Measurements from ENCODE around the gene NLK. TPM values are rescaled to one million over a fixed set of nuclear protein-coding genes. Genes with fewer than 3 reads are reported as not detected.
A peak's percentile ranks its signal among the peaks of the same experiment; 100 is the strongest.

Gene NLK
- total and polyA plus RNA-seq, 10 of the 15 experiments (the other 5 are each of a cell fraction or from before 2014, with no cell fraction given): 5.0 to 22.9 (median 15.0) TPM

DNA sequence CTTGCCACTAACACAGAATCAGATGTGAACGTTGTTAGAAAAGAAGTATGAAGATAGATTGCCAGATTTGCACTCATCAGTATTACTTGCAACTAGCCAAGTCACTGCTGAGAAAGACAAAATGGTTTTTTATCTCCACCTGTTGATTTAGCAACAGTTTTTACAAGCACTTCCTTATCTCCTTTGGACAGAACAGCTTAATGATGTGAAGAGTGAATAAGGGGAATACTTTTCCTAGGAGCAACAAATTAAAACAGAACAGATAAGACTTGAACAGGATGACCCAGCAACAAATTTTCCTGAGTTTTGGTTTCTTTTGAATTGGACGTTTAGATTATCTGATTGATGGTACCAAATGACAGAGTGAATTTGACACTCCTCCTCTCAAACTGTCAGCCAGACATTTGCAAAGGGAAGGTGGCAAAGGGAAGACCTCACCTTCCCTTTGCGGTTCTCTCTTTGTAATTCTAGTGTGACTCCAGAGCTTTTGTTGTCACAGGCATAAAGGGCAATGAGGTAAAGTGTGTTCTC is 130.6 kb downstream of the NLK start:
- Histone ChIP-seq H3K4me2 (ENCODE audit: control insufficient read depth, insufficient read depth) (no peak overlapping the region), H3K9ac (ENCODE audit: control insufficient read depth, insufficient read depth, low read length) (no peak overlapping the region), H4K20me1 (ENCODE audit: control insufficient read depth, insufficient read depth) (no peaks in the 10 kb centered on the region), H3K36me3 (ENCODE audit: control insufficient read depth in 2 of 2, insufficient read depth in 2 of 2, low read length in 1 of 2) (peaks cover 0 to 5% of the 10 kb centered on the region in 2 experiments; a peak in 2 of 4 replicates), H3K4me3 (no peak overlapping the region), H3K9me3 (replicated peaks; ENCODE audit: control insufficient read depth, insufficient read depth, low read length) (no peaks in the 10 kb centered on the region), H3K79me2 (ENCODE audit: control insufficient read depth, insufficient read depth, low read length) (no peaks in the 10 kb centered on the region), H3K4me1 (ENCODE audit: control insufficient read depth, insufficient read depth, low read length) (no peaks in the 10 kb centered on the region), H2AFZ (ENCODE audit: control insufficient read depth, low read depth, low read length) (no peak overlapping the region), H3K27ac (ENCODE audit: control insufficient read depth, insufficient read depth) (no peak overlapping the region), H3K27me3 (replicated peaks in 1 of 2; ENCODE audit: control insufficient read depth in 2 of 2, insufficient read depth in 2 of 2, low read length in 1 of 2) (no peaks in the 10 kb centered on the region)
- SMC1A ChIA-PET (ENCODE audit: uncharacterized antibody, unreplicated experiment): interaction anchor here (0.9 kb wide), 1 partner anchor 98 kb away, joined by 3 read pairs; no protein-coding TSS in a partner anchor
- DNase-seq (ENCODE audit: low read depth, low spot score) (no peak), FAIRE-seq (peak; percentile 65), ATAC-seq (no peak)
- 51% methylated on average over 3 of the region's 3 CpGs for WGBS (ENCODE audit: insufficient coverage, insufficient replicate concordance, low lambda C conversion rate, missing lambda C conversion rate)
- in situ Hi-C loops (cut with MboI) (no loop called here), intact Hi-C loops (cut with micrococcal nuclease; ENCODE audit: unreplicated experiment) (no loop called here)
- TF ChIP-seq RFX5 (IDR thresholded peaks at IDR 0.05; ENCODE audit: low read depth, low read length) (no peak), WRNIP1 (IDR thresholded peaks at IDR 0.05; ENCODE audit: borderline replicate concordance, low read depth, low read length) (no peak), ZSCAN29 (IDR thresholded peaks at IDR 0.05) (no peak), CBX3 (IDR thresholded peaks at IDR 0.05; ENCODE audit: borderline replicate concordance, low read depth) (no peak), BCL11A (IDR thresholded peaks at IDR 0.05; ENCODE audit: low read depth, low read length) (no peak), ATF7 (IDR thresholded peaks at IDR 0.05; ENCODE audit: low read depth) (no peak), SUPT20H (IDR thresholded peaks at IDR 0.05; ENCODE audit: borderline replicate concordance, control insufficient read depth, low read depth, low read length) (no peak), NFXL1 (IDR thresholded peaks at IDR 0.05; ENCODE audit: borderline replicate concordance) (no peak), CREM (IDR thresholded peaks at IDR 0.05; ENCODE audit: low read depth) (no peak)
- TF ChIP-seq, protein P1, sequence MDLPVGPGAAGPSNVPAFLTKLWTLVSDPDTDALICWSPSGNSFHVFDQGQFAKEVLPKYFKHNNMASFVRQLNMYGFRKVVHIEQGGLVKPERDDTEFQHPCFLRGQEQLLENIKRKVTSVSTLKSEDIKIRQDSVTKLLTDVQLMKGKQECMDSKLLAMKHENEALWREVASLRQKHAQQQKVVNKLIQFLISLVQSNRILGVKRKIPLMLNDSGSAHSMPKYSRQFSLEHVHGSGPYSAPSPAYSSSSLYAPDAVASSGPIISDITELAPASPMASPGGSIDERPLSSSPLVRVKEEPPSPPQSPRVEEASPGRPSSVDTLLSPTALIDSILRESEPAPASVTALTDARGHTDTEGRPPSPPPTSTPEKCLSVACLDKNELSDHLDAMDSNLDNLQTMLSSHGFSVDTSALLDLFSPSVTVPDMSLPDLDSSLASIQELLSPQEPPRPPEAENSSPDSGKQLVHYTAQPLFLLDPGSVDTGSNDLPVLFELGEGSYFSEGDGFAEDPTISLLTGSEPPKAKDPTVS (IDR thresholded peaks at IDR 0.05; ENCODE audit: low read depth, low read length): no peak
- TF ChIP-seq, protein P2, sequence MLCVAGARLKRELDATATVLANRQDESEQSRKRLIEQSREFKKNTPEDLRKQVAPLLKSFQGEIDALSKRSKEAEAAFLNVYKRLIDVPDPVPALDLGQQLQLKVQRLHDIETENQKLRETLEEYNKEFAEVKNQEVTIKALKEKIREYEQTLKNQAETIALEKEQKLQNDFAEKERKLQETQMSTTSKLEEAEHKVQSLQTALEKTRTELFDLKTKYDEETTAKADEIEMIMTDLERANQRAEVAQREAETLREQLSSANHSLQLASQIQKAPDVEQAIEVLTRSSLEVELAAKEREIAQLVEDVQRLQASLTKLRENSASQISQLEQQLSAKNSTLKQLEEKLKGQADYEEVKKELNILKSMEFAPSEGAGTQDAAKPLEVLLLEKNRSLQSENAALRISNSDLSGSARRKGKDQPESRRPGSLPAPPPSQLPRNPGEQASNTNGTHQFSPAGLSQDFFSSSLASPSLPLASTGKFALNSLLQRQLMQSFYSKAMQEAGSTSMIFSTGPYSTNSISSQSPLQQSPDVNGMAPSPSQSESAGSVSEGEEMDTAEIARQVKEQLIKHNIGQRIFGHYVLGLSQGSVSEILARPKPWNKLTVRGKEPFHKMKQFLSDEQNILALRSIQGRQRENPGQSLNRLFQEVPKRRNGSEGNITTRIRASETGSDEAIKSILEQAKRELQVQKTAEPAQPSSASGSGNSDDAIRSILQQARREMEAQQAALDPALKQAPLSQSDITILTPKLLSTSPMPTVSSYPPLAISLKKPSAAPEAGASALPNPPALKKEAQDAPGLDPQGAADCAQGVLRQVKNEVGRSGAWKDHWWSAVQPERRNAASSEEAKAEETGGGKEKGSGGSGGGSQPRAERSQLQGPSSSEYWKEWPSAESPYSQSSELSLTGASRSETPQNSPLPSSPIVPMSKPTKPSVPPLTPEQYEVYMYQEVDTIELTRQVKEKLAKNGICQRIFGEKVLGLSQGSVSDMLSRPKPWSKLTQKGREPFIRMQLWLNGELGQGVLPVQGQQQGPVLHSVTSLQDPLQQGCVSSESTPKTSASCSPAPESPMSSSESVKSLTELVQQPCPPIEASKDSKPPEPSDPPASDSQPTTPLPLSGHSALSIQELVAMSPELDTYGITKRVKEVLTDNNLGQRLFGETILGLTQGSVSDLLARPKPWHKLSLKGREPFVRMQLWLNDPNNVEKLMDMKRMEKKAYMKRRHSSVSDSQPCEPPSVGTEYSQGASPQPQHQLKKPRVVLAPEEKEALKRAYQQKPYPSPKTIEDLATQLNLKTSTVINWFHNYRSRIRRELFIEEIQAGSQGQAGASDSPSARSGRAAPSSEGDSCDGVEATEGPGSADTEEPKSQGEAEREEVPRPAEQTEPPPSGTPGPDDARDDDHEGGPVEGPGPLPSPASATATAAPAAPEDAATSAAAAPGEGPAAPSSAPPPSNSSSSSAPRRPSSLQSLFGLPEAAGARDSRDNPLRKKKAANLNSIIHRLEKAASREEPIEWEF (IDR thresholded peaks at IDR 0.05; ENCODE audit: insufficient replicate concordance, low read depth, low read length): no peak
- TF ChIP-seq, protein P3, sequence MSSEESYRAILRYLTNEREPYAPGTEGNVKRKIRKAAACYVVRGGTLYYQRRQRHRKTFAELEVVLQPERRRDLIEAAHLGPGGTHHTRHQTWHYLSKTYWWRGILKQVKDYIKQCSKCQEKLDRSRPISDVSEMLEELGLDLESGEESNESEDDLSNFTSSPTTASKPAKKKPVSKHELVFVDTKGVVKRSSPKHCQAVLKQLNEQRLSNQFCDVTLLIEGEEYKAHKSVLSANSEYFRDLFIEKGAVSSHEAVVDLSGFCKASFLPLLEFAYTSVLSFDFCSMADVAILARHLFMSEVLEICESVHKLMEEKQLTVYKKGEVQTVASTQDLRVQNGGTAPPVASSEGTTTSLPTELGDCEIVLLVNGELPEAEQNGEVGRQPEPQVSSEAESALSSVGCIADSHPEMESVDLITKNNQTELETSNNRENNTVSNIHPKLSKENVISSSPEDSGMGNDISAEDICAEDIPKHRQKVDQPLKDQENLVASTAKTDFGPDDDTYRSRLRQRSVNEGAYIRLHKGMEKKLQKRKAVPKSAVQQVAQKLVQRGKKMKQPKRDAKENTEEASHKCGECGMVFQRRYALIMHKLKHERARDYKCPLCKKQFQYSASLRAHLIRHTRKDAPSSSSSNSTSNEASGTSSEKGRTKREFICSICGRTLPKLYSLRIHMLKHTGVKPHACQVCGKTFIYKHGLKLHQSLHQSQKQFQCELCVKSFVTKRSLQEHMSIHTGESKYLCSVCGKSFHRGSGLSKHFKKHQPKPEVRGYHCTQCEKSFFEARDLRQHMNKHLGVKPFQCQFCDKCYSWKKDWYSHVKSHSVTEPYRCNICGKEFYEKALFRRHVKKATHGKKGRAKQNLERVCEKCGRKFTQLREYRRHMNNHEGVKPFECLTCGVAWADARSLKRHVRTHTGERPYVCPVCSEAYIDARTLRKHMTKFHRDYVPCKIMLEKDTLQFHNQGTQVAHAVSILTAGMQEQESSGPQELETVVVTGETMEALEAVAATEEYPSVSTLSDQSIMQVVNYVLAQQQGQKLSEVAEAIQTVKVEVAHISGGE (CRISPR knock-in tag; IDR thresholded peaks at IDR 0.05): no peak
- RAD21 ChIA-PET (ENCODE audit: unreplicated experiment): interaction anchor here (1.5 kb wide), 1 partner anchor 187 kb away, joined by 4 read pairs; no protein-coding TSS in a partner anchor
- CTCF ChIA-PET: interaction anchor here (0.9 kb wide), 1 partner anchor 22 kb away, joined by 3 read pairs; no protein-coding TSS in a partner anchor
- POLR2A ChIA-PET: no interaction called here
- no TSS peak for BruUV-seq (replicated peaks)

All from GM12878 (cell line).